Right atrium auricular region (tissue), 2 donors: ENCODE data around the gene RASGRP1. TPM values are rescaled to one million over a fixed set of nuclear protein-coding genes. Genes with fewer than 3 reads are reported as not detected.

Experiments
- DNase-seq: peaks from one replicate; pipeline ENCODE4 v3.0.0-alpha.2; 2019; ENCODE audit warnings: low spot score
- H3K27ac ChIP-seq, 2 donors: fragments of 200-600 bp; sonication (generic); 1 replicate in 1 of 2; 2 replicates in 1 of 2; pipeline ENCODE4 v1.5.1; 2016 to 2019
- H3K27me3 ChIP-seq, 2 donors: fragments of 200-600 bp; sonication (generic); one replicate each; pipeline versions ENCODE4 v1.5.1 to v1.6.0; 2017 to 2019
- H3K36me3 ChIP-seq: fragments of 200-600 bp; sonication (generic); one replicate; pipeline ENCODE4 v1.5.1; 2016
- H3K4me1 ChIP-seq, 2 donors: fragments of 200-600 bp; sonication (generic); one replicate each; pipeline versions ENCODE4 v1.5.1 to v1.6.0; 2017 to 2019
- H3K4me3 ChIP-seq, 2 donors: fragments of 200-600 bp; sonication (generic); 1 replicate in 1 of 2; 2 replicates in 1 of 2; pipeline ENCODE4 v1.5.1; 2017 to 2019; ENCODE audit warnings: mild to moderate bottlenecking in 1 of 2, moderate library complexity in 1 of 2
- H3K9me3 ChIP-seq, 2 donors: fragments of 200-600 bp; sonication (generic); one replicate each; pipeline ENCODE4 v1.5.1; 2019
- CTCF ChIP-seq, 2 donors: fragments of 200-600 bp; sonication (generic); IDR thresholded peaks; one replicate each; pipeline ENCODE4 v1.5.1; 2019; ENCODE audit warnings: antibody characterized with exemption in 2 of 2
- total RNA-seq, 2 donors: library from RNA; depleted of rRNA; stranded (reverse); fragments of >200 nt; gene quantifications; one replicate each; pipeline ENCODE4 v1.1.0, GENCODE V29; 2016

The RASGRP1 gene
- total RNA-seq, 2 donors from 2014 or later, result 2.1 to 4.4 TPM

GRCh38 chr15:38522922-38523321 lies 41.7 kb downstream of the RASGRP1 start:
- no peak for TF ChIP-seq CTCF (IDR thresholded peaks at IDR 0.05)
- Histone ChIP-seq H3K27ac (no peak overlapping the region), H3K27me3 (peaks cover 0 to 4% of the 10 kb centered on the region in 2 donors), H3K9me3 (no peaks in the 10 kb centered on the region), H3K36me3 (no peaks in the 10 kb centered on the region), H3K4me3 (no peak overlapping the region), H3K4me1 (no peaks in the 10 kb centered on the region)
- DNase-seq, result no peak

DNA sequence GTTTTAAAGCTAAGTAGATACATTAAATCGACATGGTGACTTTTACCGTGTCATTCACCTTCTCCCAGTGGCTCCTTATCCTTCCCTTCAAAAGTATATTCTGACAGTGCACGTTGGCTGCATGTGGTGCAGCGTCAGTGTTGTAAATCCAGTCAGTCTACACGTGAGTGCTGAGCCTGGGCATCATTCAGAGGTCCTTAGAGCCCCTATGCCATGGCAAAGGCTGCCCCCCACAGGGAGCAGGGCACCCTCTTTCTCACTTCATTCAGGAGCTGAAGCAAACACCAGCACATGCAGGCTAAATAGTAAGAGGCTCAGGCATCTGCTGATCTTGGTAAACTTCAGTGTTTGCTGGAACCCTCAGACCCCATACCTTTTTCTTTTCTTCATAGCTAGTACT lies 43.3 kb downstream of the RASGRP1 start:
- H3K4me3 ChIP-seq, result no peak overlapping the region
- no peak for DNase-seq
- H3K36me3 ChIP-seq, result no peaks in the 10 kb centered on the region
- H3K4me1 ChIP-seq, result no peaks in the 10 kb centered on the region
- H3K9me3 ChIP-seq, result no peaks in the 10 kb centered on the region
- no peak overlapping the region for H3K27ac ChIP-seq
- no peak for TF ChIP-seq CTCF (IDR thresholded peaks at IDR 0.05)
- peaks cover 0 to 4% of the 10 kb centered on the region in 2 donors for H3K27me3 ChIP-seq

DNA sequence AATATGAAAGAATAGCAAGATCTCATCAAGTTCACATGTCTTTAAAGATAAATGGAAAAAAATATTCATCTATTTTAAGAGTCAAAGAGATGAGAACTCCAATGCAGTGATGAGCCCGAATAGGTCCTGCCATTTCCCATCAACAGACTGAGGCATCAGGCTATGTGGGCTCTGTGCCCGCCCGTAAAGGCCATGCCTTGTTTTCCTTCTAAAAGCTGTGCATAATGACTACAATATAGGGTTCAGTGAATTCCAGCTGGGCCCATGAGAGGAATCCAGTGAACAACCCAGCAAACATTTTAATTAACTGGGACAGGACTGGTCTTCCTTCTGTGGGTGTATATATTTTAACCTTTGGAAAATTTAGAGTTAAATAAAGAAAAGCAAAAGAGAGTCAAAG lies 44.6 kb downstream of the RASGRP1 start:
- Histone ChIP-seq H3K9me3 (no peaks in the 10 kb centered on the region), H3K27ac (no peak overlapping the region), H3K27me3 (peaks cover 0 to 4% of the 10 kb centered on the region in 2 donors), H3K4me1 (no peaks in the 10 kb centered on the region), H3K36me3 (no peaks in the 10 kb centered on the region), H3K4me3 (no peak overlapping the region)
- no peak for DNase-seq
- no peak for TF ChIP-seq CTCF (IDR thresholded peaks at IDR 0.05)

DNA sequence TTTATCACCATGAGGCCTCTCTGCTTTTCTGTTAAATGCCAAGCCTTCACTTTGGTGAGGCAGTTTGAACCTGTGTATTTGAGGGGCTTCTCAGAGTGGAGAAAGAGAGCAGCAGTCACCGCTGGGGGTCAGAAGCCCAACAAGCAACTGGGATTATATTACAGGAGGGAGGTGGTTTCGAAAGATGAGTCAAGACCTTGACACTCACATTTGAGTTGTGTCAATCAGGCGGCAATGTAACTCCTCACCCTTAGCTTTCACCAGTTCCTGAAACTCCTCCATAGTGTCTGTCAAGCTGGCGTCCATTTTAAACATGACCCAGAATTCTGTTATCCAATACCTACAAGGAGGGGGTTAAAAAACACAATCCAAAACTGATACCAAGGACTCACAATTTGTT lies 46.5 kb downstream of the RASGRP1 start:
- no peak for DNase-seq
- H3K36me3 ChIP-seq, result no peaks in the 10 kb centered on the region
- TF ChIP-seq CTCF (IDR thresholded peaks at IDR 0.05), result no peak
- H3K4me1 ChIP-seq, result no peaks in the 10 kb centered on the region
- H3K4me3 ChIP-seq, result no peak overlapping the region
- no peak overlapping the region for H3K27ac ChIP-seq
- H3K9me3 ChIP-seq, result no peaks in the 10 kb centered on the region
- H3K27me3 ChIP-seq, result peaks cover 0 to 4% of the 10 kb centered on the region in 2 donors

GRCh38 chr15:38517312-38517975 lies 47.2 kb downstream of the RASGRP1 start:
- Histone ChIP-seq H3K4me1 (no peaks in the 10 kb centered on the region), H3K27me3 (peaks cover 0 to 4% of the 10 kb centered on the region in 2 donors)
- no peak for DNase-seq

More at GRCh38 chr15:38517312-38517975, 47.2 kb downstream of the RASGRP1 start:
- H3K27ac ChIP-seq, result no peak overlapping the region
- H3K36me3 ChIP-seq, result no peaks in the 10 kb centered on the region
- H3K9me3 ChIP-seq, result no peaks in the 10 kb centered on the region
- no peak for TF ChIP-seq CTCF (IDR thresholded peaks at IDR 0.05)
- H3K4me3 ChIP-seq, result no peak overlapping the region
